Neural progenitor cell (in vitro differentiated cells): ENCODE data around the gene SLC13A4.
"Not testable (repeated sequence)": the region's sequence is repeated elsewhere in the genome, so short reads cannot be mapped to it uniquely, and the experiment has no call there.

Experiments used
- CTCF ChIP-seq: fragments of 200-600 bp; sonication (generic); IDR thresholded peaks from 2 replicates; pipeline ENCODE4 v1.5.1; 2017; ENCODE audit warnings: antibody characterized with exemption, mild to moderate bottlenecking
- EZH2 ChIP-seq: fragments of 200-600 bp; sonication (generic); IDR thresholded peaks from 2 replicates; pipeline ENCODE4 v1.6.1; 2017; ENCODE audit warnings: antibody characterized with exemption, mild to moderate bottlenecking, moderate library complexity
- EZH2phosphoT487 ChIP-seq: fragments of 200-600 bp; sonication (generic); IDR thresholded peaks from 2 replicates; pipeline ENCODE4 v1.6.1; 2017; ENCODE audit warnings: antibody characterized with exemption

GRCh38 chr7:135775915-135776314 is 47.9 kb upstream of the SLC13A4 start:
- not testable (repeated sequence) for TF ChIP-seq CTCF, EZH2, EZH2phosphoT487
